ENCODE measurements around the gene ADK. TPM values are rescaled to one million over a fixed set of nuclear protein-coding genes. Genes with fewer than 3 reads are reported as not detected.

ADK gene
- total RNA-seq, 1 experiment from 2014 or later = 48.6 TPM

DNA sequence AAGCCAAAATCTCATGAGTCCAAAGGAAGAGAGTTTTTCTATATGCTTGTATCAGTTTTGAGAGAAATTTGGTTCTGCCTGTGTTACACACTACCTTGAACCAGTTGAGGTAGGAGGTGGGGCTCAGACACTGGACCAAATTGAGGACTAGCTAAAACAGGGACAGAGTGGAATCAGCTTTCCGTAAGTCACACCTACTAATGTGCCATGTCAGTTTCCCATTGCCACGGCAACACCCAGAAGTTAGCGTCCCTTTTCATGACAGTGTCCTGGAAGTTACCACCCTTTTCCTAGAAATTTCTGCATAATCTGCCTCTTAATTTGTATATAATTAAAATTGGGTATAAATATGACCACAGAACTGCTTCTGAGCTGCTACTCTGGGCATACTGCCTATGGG is 9.0 kb downstream of the ADK start:
- Histone ChIP-seq H3K27me3 (no peaks in the 10 kb centered on the region), H3K4me1 (no peaks in the 10 kb centered on the region), H3K27ac (no peak overlapping the region), H3K9me3 (replicated peaks) (no peaks in the 10 kb centered on the region), H3K4me3 (no peak overlapping the region), H3K36me3 (no peaks in the 10 kb centered on the region)
- no peak for DNase-seq

DNA sequence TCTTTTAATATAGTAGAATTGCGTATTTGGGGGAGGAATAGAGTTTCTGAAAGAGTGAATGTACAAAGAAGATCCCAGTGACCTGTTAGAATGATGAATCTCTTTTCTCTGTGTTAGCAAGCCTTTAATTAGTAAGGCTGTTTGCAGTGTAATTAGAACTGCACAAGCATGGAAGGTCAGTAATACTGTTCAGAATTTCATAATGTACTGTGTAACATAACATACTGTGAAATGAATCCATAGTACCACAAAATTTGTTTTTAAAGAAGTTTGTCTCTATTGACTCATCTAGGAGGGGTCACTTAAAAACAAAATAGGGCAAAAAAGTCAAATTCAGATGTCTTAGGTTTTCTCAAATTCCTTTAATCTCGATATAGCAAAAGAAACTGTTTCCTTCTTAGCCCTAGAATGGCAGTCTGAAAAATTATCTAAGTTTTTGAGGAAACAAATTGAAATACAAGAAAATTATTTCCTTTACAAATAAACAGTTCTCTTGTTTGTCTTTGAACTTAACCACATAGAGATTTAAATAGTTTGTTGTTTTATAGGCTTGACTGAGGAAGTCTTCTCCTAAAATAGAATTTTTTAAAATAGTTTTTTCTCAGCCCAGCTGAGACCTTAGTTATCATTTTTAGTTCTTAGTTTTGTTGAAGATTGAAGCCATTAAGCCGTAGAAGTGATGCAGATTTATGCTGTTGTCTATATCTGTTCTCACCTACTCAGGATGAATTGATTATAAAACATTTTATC is 12.5 kb downstream of the ADK start:
- Histone ChIP-seq H3K4me1 (no peaks in the 10 kb centered on the region), H3K36me3 (no peaks in the 10 kb centered on the region), H3K27me3 (no peaks in the 10 kb centered on the region), H3K4me3 (no peak overlapping the region), H3K9me3 (replicated peaks) (no peaks in the 10 kb centered on the region), H3K27ac (no peak overlapping the region)
- no peak for DNase-seq

- no peaks in the 10 kb centered on the region for H3K9me3 ChIP-seq (replicated peaks)
- no peak for DNase-seq
- no peaks in the 10 kb centered on the region for H3K4me1 ChIP-seq
- H3K4me3 ChIP-seq = no peak overlapping the region
- H3K27me3 ChIP-seq = no peaks in the 10 kb centered on the region
- no peaks in the 10 kb centered on the region for H3K36me3 ChIP-seq
- no peak overlapping the region for H3K27ac ChIP-seq
Measured at GRCh38 chr10:74164716-74165529, 13.9 kb downstream of the ADK start.

GRCh38 chr10:74165530-74165901 is 14.5 kb downstream of the ADK start:
- no peaks in the 10 kb centered on the region for H3K27me3 ChIP-seq
- no peak overlapping the region for H3K4me3 ChIP-seq
- no peak for DNase-seq
- no peak overlapping the region for H3K27ac ChIP-seq
- no peaks in the 10 kb centered on the region for H3K9me3 ChIP-seq (replicated peaks)
- no peaks in the 10 kb centered on the region for H3K4me1 ChIP-seq
- no peaks in the 10 kb centered on the region for H3K36me3 ChIP-seq

- DNase-seq = no peak
- H3K9me3 ChIP-seq (replicated peaks) = no peaks in the 10 kb centered on the region
- H3K27ac ChIP-seq = no peak overlapping the region
- no peaks in the 10 kb centered on the region for H3K27me3 ChIP-seq
- no peaks in the 10 kb centered on the region for H3K36me3 ChIP-seq
- H3K4me3 ChIP-seq = no peak overlapping the region
- no peaks in the 10 kb centered on the region for H3K4me1 ChIP-seq
Measured at GRCh38 chr10:74167443-74167842, 16.4 kb downstream of the ADK start.

GRCh38 chr10:74171625-74172024 is 20.6 kb downstream of the ADK start:
- Histone ChIP-seq H3K4me1 (peaks cover 7% of the 10 kb centered on the region), H3K27me3 (no peaks in the 10 kb centered on the region), H3K27ac (no peak overlapping the region), H3K36me3 (no peaks in the 10 kb centered on the region), H3K9me3 (replicated peaks) (no peaks in the 10 kb centered on the region), H3K4me3 (no peak overlapping the region)
- DNase-seq = no peak

DNA sequence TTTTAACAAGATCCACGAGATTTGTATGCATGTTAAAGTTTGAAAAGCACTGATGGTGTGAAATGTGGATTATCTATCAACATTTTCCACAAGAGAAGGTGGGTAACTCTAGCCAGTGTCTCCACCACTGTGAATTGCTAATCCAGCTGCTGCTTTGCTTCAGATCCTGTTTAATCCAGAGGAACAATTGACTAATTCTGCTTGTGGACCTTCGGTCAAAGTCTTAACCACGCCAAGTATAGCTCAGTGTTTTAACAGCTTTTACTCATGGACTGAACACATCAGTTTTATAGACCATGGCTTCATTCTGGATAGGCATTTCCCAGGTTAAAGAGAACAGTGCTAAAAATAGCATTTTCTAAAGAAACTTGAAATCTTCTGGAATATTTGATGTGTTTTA is 23.5 kb downstream of the ADK start:
- Histone ChIP-seq H3K9me3 (replicated peaks) (no peaks in the 10 kb centered on the region), H3K27ac (no peak overlapping the region), H3K4me3 (no peak overlapping the region), H3K27me3 (no peaks in the 10 kb centered on the region), H3K4me1 (peaks cover 7% of the 10 kb centered on the region), H3K36me3 (no peaks in the 10 kb centered on the region)
- DNase-seq = peak in 1 of 2 experiments; percentile 60

DNA sequence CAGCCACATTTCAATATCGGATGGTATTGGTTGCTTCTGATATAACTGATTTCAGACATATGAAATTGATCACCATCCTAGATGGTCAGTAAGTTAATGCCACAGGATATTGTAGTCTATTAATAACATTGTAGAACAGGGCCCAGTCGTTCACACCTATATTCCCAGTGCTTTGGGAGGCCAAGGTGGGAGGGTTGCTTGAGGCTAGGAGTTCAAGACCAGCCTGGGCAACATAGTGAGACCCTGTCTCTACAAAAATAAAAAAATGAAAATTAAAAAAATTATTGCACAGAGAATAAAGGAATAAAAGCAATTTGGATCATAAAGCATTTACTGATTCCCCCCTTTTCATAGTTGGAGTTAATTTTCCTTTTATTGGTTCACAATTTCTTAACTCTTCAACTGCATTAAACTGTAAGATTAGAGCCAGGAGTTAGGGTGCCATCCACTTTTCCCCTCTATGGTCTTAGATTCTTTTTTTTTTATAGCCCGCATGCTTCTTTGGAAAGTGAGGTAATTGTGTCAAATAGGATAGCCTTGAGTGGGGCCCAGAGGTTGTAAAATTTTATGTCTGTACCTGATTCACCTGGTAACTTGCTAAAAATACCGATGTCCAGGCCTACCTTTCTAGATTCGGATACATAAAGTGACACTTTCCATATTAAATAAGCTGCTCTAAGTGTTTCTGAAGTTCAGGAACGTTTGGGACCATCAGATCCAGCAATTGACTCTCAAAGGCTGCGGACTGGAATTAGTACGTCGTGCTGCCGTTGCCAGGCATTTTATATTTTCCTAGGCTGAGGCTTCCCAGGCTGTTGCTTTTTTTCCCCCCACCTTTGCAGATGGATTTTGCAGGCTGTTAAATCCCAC is 24.7 kb downstream of the ADK start:
- no peaks in the 10 kb centered on the region for H3K27me3 ChIP-seq
- H3K9me3 ChIP-seq (replicated peaks) = no peaks in the 10 kb centered on the region
- H3K4me1 ChIP-seq = peaks cover 7% of the 10 kb centered on the region
- peak overlapping the region; percentile 73 for H3K27ac ChIP-seq
- peak overlapping the region; percentile 79 for H3K4me3 ChIP-seq
- DNase-seq = no peak
- H3K36me3 ChIP-seq = no peaks in the 10 kb centered on the region

DNA sequence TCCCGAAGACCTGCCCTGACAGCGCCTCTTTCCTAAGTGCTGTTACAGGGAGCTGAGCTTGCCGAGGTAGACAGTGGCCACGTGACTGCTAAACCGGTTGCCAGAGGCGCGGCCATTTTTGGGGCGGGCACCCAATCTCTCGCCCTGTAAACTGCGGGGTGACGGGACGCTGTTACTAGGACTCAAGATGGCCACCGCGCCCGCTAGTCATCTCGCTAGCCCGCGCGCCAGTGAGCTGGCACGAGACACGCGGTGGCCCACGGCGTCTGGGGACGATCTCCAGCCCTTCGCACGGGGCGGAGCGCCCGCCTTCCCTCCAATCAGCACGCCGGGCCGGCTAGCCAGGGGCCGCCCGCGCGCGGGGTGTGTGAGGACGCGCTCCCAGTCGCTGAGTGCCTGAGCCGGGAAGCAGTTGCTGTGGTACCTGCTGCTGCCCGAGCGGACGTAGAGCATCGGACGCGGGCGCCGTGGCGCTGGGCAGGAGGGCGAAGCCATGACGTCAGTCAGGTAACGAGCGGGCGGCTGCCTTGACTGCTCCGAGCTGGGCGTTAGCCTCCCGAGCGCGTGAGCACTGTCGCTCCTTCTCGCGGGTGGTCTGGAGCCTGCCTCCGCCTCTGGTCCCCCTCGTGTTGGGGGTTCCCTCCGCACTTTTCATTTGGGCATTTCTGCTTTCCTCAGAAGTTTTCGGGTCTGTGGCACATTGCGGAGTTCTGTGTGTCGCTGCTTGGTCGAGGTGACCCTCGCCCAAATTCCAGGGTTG is 25.5 kb downstream of the ADK start:
- H3K27ac ChIP-seq = peak overlapping the region; percentile 73

GRCh38 chr10:74177140-74177677 is 26.2 kb downstream of the ADK start:
- Histone ChIP-seq H3K4me1 (peaks cover 7% of the 10 kb centered on the region), H3K4me3 (peak overlapping the region; percentile 79), H3K27me3 (no peaks in the 10 kb centered on the region), H3K9me3 (replicated peaks) (no peaks in the 10 kb centered on the region), H3K27ac (peak overlapping the region; percentile 73), H3K36me3 (no peaks in the 10 kb centered on the region)
- DNase-seq = peak; percentile 14 to 36

More for the DNA sequence above, 25.5 kb downstream of the ADK start:
- Histone ChIP-seq H3K9me3 (replicated peaks) (no peaks in the 10 kb centered on the region), H3K4me3 (peak overlapping the region; percentile 79), H3K36me3 (no peaks in the 10 kb centered on the region), H3K4me1 (peaks cover 7% of the 10 kb centered on the region), H3K27me3 (no peaks in the 10 kb centered on the region)
- DNase-seq = peak; percentile 94 to 96

- H3K36me3 ChIP-seq = no peaks in the 10 kb centered on the region
- no peak overlapping the region for H3K4me3 ChIP-seq
- DNase-seq = no peak
- H3K27ac ChIP-seq = no peak overlapping the region
- H3K4me1 ChIP-seq = peaks cover 7% of the 10 kb centered on the region
- H3K9me3 ChIP-seq (replicated peaks) = no peaks in the 10 kb centered on the region
- no peaks in the 10 kb centered on the region for H3K27me3 ChIP-seq
Measured at GRCh38 chr10:74178042-74178791, 27.2 kb downstream of the ADK start.

GRCh38 chr10:74179111-74179710 is 28.2 kb downstream of the ADK start:
- Histone ChIP-seq H3K4me3 (no peak overlapping the region), H3K9me3 (replicated peaks) (no peaks in the 10 kb centered on the region), H3K36me3 (no peaks in the 10 kb centered on the region), H3K27ac (no peak overlapping the region), H3K27me3 (no peaks in the 10 kb centered on the region), H3K4me1 (peaks cover 7% of the 10 kb centered on the region)
- no peak for DNase-seq

- H3K27me3 ChIP-seq = no peaks in the 10 kb centered on the region
- no peak for DNase-seq
- H3K27ac ChIP-seq = no peak overlapping the region
- no peak overlapping the region for H3K4me3 ChIP-seq
- no peaks in the 10 kb centered on the region for H3K36me3 ChIP-seq
- peaks cover 8% of the 10 kb centered on the region for H3K4me1 ChIP-seq
- no peaks in the 10 kb centered on the region for H3K9me3 ChIP-seq (replicated peaks)
Measured at GRCh38 chr10:74186678-74187077, 35.7 kb downstream of the ADK start.
